HepG2 (cell line): ENCODE results near the gene CACNB4. TPM values are rescaled to one million over a fixed set of nuclear protein-coding genes. Genes with fewer than 3 reads are reported as not detected.
A peak's percentile ranks its signal among the peaks of the same experiment; 100 is the strongest.

Source experiments
- ARID4A ChIP-seq: sonication (generic); formaldehyde crosslinking; IDR thresholded peaks from 2 replicates; pipeline ENCODE4 v1.5.0; 2020; ENCODE audit warnings: mild to moderate bottlenecking, missing genetic modification reagents, borderline replicate concordance
- ATAD3A ChIP-seq: sonication (generic); formaldehyde crosslinking; IDR thresholded peaks from 2 replicates; pipeline ENCODE4 v1.4.0; 2020; ENCODE audit warnings: missing genetic modification reagents
- EP300 ChIP-seq, 3 experiments: sonication (generic) in 1 of 3; formaldehyde crosslinking in 1 of 3; IDR thresholded peaks; 2 replicates each; pipeline versions ENCODE4 v1.5.1 to v1.6.1; 2011 to 2020; ENCODE audit warnings: low read depth in 2 of 3, low read length in 2 of 3, borderline replicate concordance in 1 of 3, improper control_type of control experiment in 1 of 3, mild to moderate bottlenecking in 1 of 3, missing genetic modification reagents in 1 of 3, moderate library complexity in 1 of 3
- GABPB1 ChIP-seq: IDR thresholded peaks from 2 replicates; pipeline ENCODE4 v1.6.1; 2016; ENCODE audit warnings: mild to moderate bottlenecking, missing genetic modification reagents, moderate library complexity, missing compliant biosample characterization
- HNRNPK ChIP-seq: fragments of 200-400 bp; formaldehyde crosslinking; IDR thresholded peaks from 2 replicates; pipeline ENCODE4 v1.6.1; 2018; ENCODE audit warnings: low read length, low read depth, moderate library complexity, mild to moderate bottlenecking; ENCODE audit not compliant: poor library complexity, severe bottlenecking
- HNRNPLL ChIP-seq: fragments of 200-400 bp; formaldehyde crosslinking; IDR thresholded peaks from 2 replicates; pipeline ENCODE4 v1.6.1; 2017; ENCODE audit warnings: mild to moderate bottlenecking, low read depth, low read length; ENCODE audit not compliant: poor library complexity, severe bottlenecking
- HOXD1 ChIP-seq: sonication (generic); formaldehyde crosslinking; IDR thresholded peaks from 2 replicates; pipeline ENCODE4 v1.5.0; 2020; ENCODE audit warnings: missing genetic modification reagents
- MAX ChIP-seq: IDR thresholded peaks from 2 replicates; pipeline ENCODE4 v1.6.1; 2012; ENCODE audit warnings: inconsistent platforms
- NR3C1 ChIP-seq: sonication (generic); formaldehyde crosslinking; IDR thresholded peaks from 2 replicates; pipeline ENCODE4 v1.4.0; 2020; ENCODE audit warnings: missing genetic modification reagents
- PATZ1 ChIP-seq: sonication (generic); formaldehyde crosslinking; IDR thresholded peaks from 2 replicates; pipeline ENCODE4 v1.4.0; 2020; ENCODE audit warnings: missing genetic modification reagents
- SAFB2 ChIP-seq: sonication (generic); formaldehyde crosslinking; IDR thresholded peaks from 2 replicates; pipeline ENCODE4 v1.5.1; 2020; ENCODE audit warnings: missing genetic modification reagents, low read depth, mild to moderate bottlenecking, borderline replicate concordance
- ZBTB33 ChIP-seq: sonication (generic); formaldehyde crosslinking; IDR thresholded peaks from 2 replicates; pipeline ENCODE4 v1.4.0; 2020; ENCODE audit warnings: missing genetic modification reagents
- ZNF343 ChIP-seq: sonication (generic); formaldehyde crosslinking; IDR thresholded peaks from 2 replicates; pipeline ENCODE4 v1.4.0; 2020; ENCODE audit warnings: mild to moderate bottlenecking, missing genetic modification reagents
- ZNF512 ChIP-seq: sonication (generic); formaldehyde crosslinking; IDR thresholded peaks from 2 replicates; pipeline ENCODE4 v1.4.0; 2020; ENCODE audit warnings: mild to moderate bottlenecking, missing genetic modification reagents
- ZNF615 ChIP-seq: sonication (generic); formaldehyde crosslinking; IDR thresholded peaks from 2 replicates; pipeline ENCODE4 v1.5.0; 2020; ENCODE audit warnings: mild to moderate bottlenecking, missing genetic modification reagents, borderline replicate concordance
- ZNF768 ChIP-seq: sonication (generic); formaldehyde crosslinking; IDR thresholded peaks from 2 replicates; pipeline ENCODE4 v1.4.0; 2020; ENCODE audit warnings: missing genetic modification reagents
- polyA plus RNA-seq, 8 experiments: library from polyadenylated mRNA; depleted of rRNA in 3 of 8; stranded (reverse) in 7 of 8; unstranded in 1 of 8; fragments of >200 nt; fragmentation: Illumina TruSeq in 4 of 8; extraction: Trizol in 4 of 8; gene quantifications; 2 replicates each; pipeline versions ENCODE4 v1.2.1 to v1.2.3, GENCODE V29; 2011 to 2016; ENCODE audit warnings: low read depth in 4 of 8, missing spikeins in 1 of 8, mixed read lengths in 1 of 8; ENCODE audit not compliant: insufficient read depth in 1 of 8
- total RNA-seq, 5 experiments: library from RNA; depleted of rRNA; stranded (reverse); fragments of >200 nt; fragmentation: Illumina TruSeq; extraction: Trizol; gene quantifications; 2 replicates each; pipeline ENCODE4 v1.2.3, GENCODE V29; 2016; ENCODE audit warnings: low read depth in 1 of 5

The CACNB4 gene
- total and polyA plus RNA-seq, 2 of the 13 experiments (the other 11 are each of a cell fraction or from before 2014, with no cell fraction given), result 5.1 to 14.3 TPM

GRCh38 chr2:152098496-152099366 is at the start of gene CACNB4 (continued):
- no peak for TF ChIP-seq ZNF615 (CRISPR knock-in tag)
- TF ChIP-seq ZBTB33 (CRISPR knock-in tag), result no peak
- TF ChIP-seq GABPB1 (CRISPR knock-in tag), result 0 out of 2 replicates have a peak, but pooled peaks have one; percentile 31
- TF ChIP-seq ATAD3A (CRISPR knock-in tag), result no peak
- TF ChIP-seq ARID4A, result 0 out of 2 replicates have a peak, but pooled peaks have one; percentile 3
- TF ChIP-seq ZNF512 (CRISPR knock-in tag), result 0 out of 2 replicates have a peak, but pooled peaks have one; percentile 60
- peak; percentile 33 for TF ChIP-seq PATZ1 (CRISPR knock-in tag)
- TF ChIP-seq SAFB2 (CRISPR knock-in tag), result no peak
- peak; percentile 41; the same call in 1 of the 2 replicates for TF ChIP-seq ZNF343 (CRISPR knock-in tag)
- TF ChIP-seq HNRNPLL, result peak; percentile 68
- TF ChIP-seq EP300 (IDR thresholded peaks at IDR 0.05; ENCODE audit: low read depth in 2 of 2, low read length in 2 of 2), result no peak
- no peak for TF ChIP-seq EP300 (CRISPR knock-in tag; IDR thresholded peaks at IDR 0.05; ENCODE audit: borderline replicate concordance)
- peak; percentile 38; the same call in 1 of the 2 replicates for TF ChIP-seq MAX
- no peak for TF ChIP-seq HOXD1 (CRISPR knock-in tag)
- peak; percentile 54; the same call in 1 of the 2 replicates for TF ChIP-seq ZNF768 (CRISPR knock-in tag)
- no peak for TF ChIP-seq NR3C1 (CRISPR knock-in tag)
- TF ChIP-seq HNRNPK, result peak; percentile 81
